Mucosa of descending colon (tissue), 3 donors: Measurements from ENCODE around the gene MPHOSPH10. TPM values are rescaled to one million over a fixed set of nuclear protein-coding genes. Genes with fewer than 3 reads are reported as not detected.
A peak's percentile ranks its signal among the peaks of the same experiment; 100 is the strongest.

Experiments
- ATAC-seq: fragments of 200-7000 bp; cut with Tn5 transposase; one replicate; pipeline ENCODE4 v1.9.1; 2020; ENCODE audit warnings: mild to moderate bottlenecking, moderate library complexity
- DNase-seq, 3 donors: peaks; one replicate each; pipeline ENCODE4 v3.0.0-alpha.2; 2020
- H3K36me3 ChIP-seq: fragments of 200-600 bp; one replicate; pipeline ENCODE4 v1.8.0; 2021; ENCODE audit warnings: low read depth, mild to moderate bottlenecking
- H3K4me1 ChIP-seq: fragments of 200-600 bp; one replicate; pipeline ENCODE4 v1.8.0; 2021; ENCODE audit warnings: low read depth, mild to moderate bottlenecking
- H3K4me3 ChIP-seq: fragments of 200-600 bp; one replicate; pipeline ENCODE4 v1.8.0; 2021; ENCODE audit warnings: mild to moderate bottlenecking
- H3K9me3 ChIP-seq: fragments of 200-600 bp; one replicate; pipeline ENCODE4 v1.8.0; 2021; ENCODE audit warnings: mild to moderate bottlenecking
- CTCF ChIP-seq: fragments of 200-600 bp; IDR thresholded peaks from one replicate; pipeline ENCODE4 v1.8.0; 2022; ENCODE audit warnings: antibody characterized with exemption, mild to moderate bottlenecking
- intact Hi-C, 2 donors: fragments of 100-400 bp; cut with DNase I in 1 of 2; cut with micrococcal nuclease in 1 of 2; formaldehyde crosslinking; loops; one replicate each; pipeline versions ENCODE4 v1.11.0 to v1.11.1; 2022; cut with DNase I, micrococcal nuclease
- total RNA-seq, 3 donors: library from RNA; stranded (reverse); fragmentation: NEBNext Ultra II Directional in 2 of 3; extraction: Animal tissue kit (Norgen Biotek cat#: 25700) in 2 of 3; gene quantifications; one replicate each; pipeline versions ENCODE4 v1.2.1 to v1.2.4, GENCODE V29; 2021 to 2023
- donor health status: DM: no; HTN: no; CAD: no; lungs with moderate emphysema.
- donor health status: DM: no; HTN: no; CAD: no.
- donor health status: DM: no; HTN: yes; CAD: no.

The MPHOSPH10 gene
- total RNA-seq, 3 donors from 2014 or later, result 20.6 to 26.1 (median 21.3) TPM

- H3K9me3 ChIP-seq, result no peaks in the 10 kb centered on the region
- no peak overlapping the region for H3K4me3 ChIP-seq
- DNase-seq, result no peak
- intact Hi-C loops, result no loop called here
- no peak for ATAC-seq
- no peaks in the 10 kb centered on the region for H3K4me1 ChIP-seq
- no peak for TF ChIP-seq CTCF
- H3K36me3 ChIP-seq, result peaks cover 7% of the 10 kb centered on the region
These were observed 21.2 kb downstream of the MPHOSPH10 start for GRCh38 chr2:71151620-71152019.

GRCh38 chr2:71153585-71154224 is 23.3 kb downstream of the MPHOSPH10 start:
- intact Hi-C loops, result no loop called here
- Histone ChIP-seq H3K4me3 (no peak overlapping the region), H3K4me1 (peaks cover 5% of the 10 kb centered on the region), H3K36me3 (no peaks in the 10 kb centered on the region), H3K9me3 (no peaks in the 10 kb centered on the region)
- ATAC-seq (no peak), DNase-seq (no peak)
- no peak for TF ChIP-seq CTCF

- Histone ChIP-seq H3K4me1 (peaks cover 5% of the 10 kb centered on the region), H3K4me3 (no peak overlapping the region), H3K36me3 (no peaks in the 10 kb centered on the region), H3K9me3 (no peaks in the 10 kb centered on the region)
- no peak for ATAC-seq
- no peak for TF ChIP-seq CTCF
- intact Hi-C loops, result no loop called here
- DNase-seq, result no peak
These were observed 23.8 kb downstream of the MPHOSPH10 start for GRCh38 chr2:71154279-71154678.

GRCh38 chr2:71154798-71155197 is 24.4 kb downstream of the MPHOSPH10 start:
- DNase-seq (peak in 1 of 3 donors; percentile 18), ATAC-seq (peak; percentile 70)
- intact Hi-C loops, result no loop called here
- no peaks in the 10 kb centered on the region for H3K36me3 ChIP-seq
- no peak overlapping the region for H3K4me3 ChIP-seq
- H3K4me1 ChIP-seq, result peaks cover 5% of the 10 kb centered on the region
- H3K9me3 ChIP-seq, result no peaks in the 10 kb centered on the region
- no peak for TF ChIP-seq CTCF

DNA sequence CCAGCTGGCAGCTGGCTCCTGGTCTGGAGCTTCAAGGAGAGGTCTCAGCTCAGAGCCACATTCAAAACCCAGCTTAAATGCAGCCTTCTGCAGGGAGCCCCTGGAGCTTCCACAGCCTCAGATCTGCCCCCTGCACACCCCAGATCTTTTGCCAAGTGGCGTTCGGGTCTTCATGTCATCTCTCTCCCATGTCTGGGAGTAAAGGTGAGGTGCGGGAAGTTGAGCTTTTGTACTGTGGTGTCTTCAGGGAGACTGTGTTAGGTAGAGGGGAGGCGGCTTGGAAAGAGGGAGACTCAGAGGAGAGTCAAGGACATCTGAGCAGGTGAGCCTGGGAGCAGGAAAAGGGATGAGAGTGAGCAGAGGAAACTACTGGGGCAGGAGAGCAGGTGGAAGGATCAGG is 25.4 kb downstream of the MPHOSPH10 start:
- intact Hi-C loops, result no loop called here
- no peak for TF ChIP-seq CTCF

DNA sequence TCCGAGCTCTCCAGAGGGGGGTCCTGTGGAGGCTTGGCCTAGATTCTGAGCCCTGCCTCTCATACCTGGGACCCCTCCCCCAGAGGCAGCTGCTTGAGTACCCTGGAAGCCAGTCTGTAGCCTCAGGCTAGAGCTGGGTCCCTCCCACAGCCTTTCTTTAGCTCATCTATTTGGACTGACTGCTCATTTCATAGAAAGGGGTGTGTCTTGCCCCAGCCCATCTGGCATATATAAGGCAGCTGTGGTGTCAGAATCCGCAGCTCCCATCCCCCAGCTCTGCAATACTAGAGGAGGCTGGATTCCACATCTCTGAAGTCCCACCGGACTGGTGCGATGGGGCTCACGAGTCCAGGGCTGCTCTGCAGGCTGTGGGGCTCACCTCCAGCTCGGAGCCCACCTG is 26.1 kb downstream of the MPHOSPH10 start:
- DNase-seq, result no peak
- no peak for TF ChIP-seq CTCF
- intact Hi-C loops, result no loop called here
- peak; percentile 41 for ATAC-seq
- Histone ChIP-seq H3K36me3 (no peaks in the 10 kb centered on the region), H3K4me1 (peaks cover 5% of the 10 kb centered on the region), H3K9me3 (no peaks in the 10 kb centered on the region), H3K4me3 (no peak overlapping the region)

More for the DNA sequence above, 25.4 kb downstream of the MPHOSPH10 start:
- ATAC-seq, result no peak
- H3K9me3 ChIP-seq, result no peaks in the 10 kb centered on the region
- H3K4me1 ChIP-seq, result peaks cover 5% of the 10 kb centered on the region
- H3K36me3 ChIP-seq, result no peaks in the 10 kb centered on the region
- no peak overlapping the region for H3K4me3 ChIP-seq
- no peak for DNase-seq
